Esophagus squamous epithelium (tissue), 4 donors: ENCODE measurements around the gene PPP4C.

Experiments
- CTCF ChIP-seq, 6 experiments: fragments of 450-650 bp in 4 of 6; fragments of 200-600 bp in 2 of 6; sonication (generic) in 2 of 6; IDR thresholded peaks; one replicate each; pipeline ENCODE4 v1.5.1; 2016 to 2019; ENCODE audit warnings: antibody characterized with exemption in 6 of 6, mild to moderate bottlenecking in 4 of 6, moderate library complexity in 4 of 6
- POLR2A ChIP-seq, 4 donors: fragments of 450-650 bp; IDR thresholded peaks; one replicate each; pipeline ENCODE4 v1.6.1; 2017; ENCODE audit warnings: antibody characterized with exemption in 4 of 4, mild to moderate bottlenecking in 4 of 4, moderate library complexity in 3 of 4

GRCh38 chr16:30070490-30070889 lies 5.3 kb upstream of the PPP4C start:
- no peak for TF ChIP-seq CTCF (IDR thresholded peaks at IDR 0.05)
- no peak for TF ChIP-seq POLR2A (IDR thresholded peaks at IDR 0.05)
